Fibroblast of skin of left biceps (primary cell): ENCODE data around the gene MTA3.

Source experiments
- DNase-seq, 2 experiments: peaks; one replicate each; pipeline ENCODE4 v3.0.0-alpha.2; 2013; ENCODE audit warnings: low read depth in 2 of 2

MTA3 gene

GRCh38 chr2:42804891-42805290, 236.5 kb downstream of the MTA3 start:
- no peak for DNase-seq
